Uterus (tissue), 2 donors: ENCODE data around the gene PRG2.

Source experiments
- CTCF ChIP-seq, 4 experiments: fragments of 200-600 bp in 2 of 4; fragments of 450-650 bp in 2 of 4; sonication (generic) in 2 of 4; IDR thresholded peaks; one replicate each; pipeline ENCODE4 v1.5.1; 2016 to 2019; ENCODE audit warnings: antibody characterized with exemption in 4 of 4, mild to moderate bottlenecking in 2 of 4, moderate library complexity in 1 of 4
- POLR2A ChIP-seq, 2 donors: fragments of 450-650 bp; IDR thresholded peaks; one replicate each; pipeline ENCODE4 v1.6.1; 2016; ENCODE audit warnings: antibody characterized with exemption in 2 of 2, mild to moderate bottlenecking in 1 of 2, moderate library complexity in 1 of 2

DNA sequence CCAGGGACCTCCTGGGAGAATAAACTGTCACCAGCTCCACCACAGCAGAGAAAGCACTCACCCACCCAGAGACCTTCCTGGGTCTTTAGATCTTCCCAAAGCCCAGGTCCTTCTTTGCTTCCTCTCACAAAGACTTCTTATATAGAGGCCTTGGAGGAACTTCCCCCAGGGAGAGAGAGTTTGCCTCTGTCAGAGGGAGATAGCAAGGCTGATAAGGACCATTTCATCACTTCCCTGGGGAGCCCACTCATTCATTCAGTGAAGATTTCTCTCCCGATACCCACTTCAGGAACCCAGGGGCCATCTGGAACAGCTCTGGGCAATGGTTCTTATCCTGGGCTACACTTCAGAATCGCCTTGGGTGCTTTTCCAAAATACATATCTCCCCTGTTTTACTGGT is at the start of gene PRG2:
- TF ChIP-seq POLR2A (IDR thresholded peaks at IDR 0.05) (no peak), CTCF (IDR thresholded peaks at IDR 0.05) (no peak)
